ENCODE measurements around the gene KIF2B.
"Not testable (repeated sequence)": the region's sequence is repeated elsewhere in the genome, so short reads cannot be mapped to it uniquely, and the experiment has no call there.

Gene KIF2B, protein sequence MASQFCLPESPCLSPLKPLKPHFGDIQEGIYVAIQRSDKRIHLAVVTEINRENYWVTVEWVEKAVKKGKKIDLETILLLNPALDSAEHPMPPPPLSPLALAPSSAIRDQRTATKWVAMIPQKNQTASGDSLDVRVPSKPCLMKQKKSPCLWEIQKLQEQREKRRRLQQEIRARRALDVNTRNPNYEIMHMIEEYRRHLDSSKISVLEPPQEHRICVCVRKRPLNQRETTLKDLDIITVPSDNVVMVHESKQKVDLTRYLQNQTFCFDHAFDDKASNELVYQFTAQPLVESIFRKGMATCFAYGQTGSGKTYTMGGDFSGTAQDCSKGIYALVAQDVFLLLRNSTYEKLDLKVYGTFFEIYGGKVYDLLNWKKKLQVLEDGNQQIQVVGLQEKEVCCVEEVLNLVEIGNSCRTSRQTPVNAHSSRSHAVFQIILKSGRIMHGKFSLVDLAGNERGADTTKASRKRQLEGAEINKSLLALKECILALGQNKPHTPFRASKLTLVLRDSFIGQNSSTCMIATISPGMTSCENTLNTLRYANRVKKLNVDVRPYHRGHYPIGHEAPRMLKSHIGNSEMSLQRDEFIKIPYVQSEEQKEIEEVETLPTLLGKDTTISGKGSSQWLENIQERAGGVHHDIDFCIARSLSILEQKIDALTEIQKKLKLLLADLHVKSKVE

DNA sequence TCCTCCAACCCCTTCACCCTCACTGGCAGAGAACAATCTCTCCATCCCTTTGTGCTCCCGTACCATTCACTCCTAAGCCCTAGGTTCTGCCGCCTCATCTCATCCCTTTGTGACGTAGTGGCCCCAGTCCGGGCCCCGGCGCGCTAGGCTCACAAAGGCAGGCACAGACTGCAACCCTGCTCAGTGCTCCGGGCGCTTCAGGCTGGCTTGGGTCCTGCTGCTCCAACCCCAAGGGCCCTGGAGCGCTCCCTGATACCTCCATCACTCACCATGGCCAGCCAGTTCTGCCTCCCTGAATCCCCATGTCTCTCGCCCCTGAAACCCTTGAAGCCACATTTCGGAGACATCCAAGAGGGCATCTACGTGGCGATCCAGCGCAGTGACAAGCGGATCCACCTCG is at the start of gene KIF2B:
TSS of gene KIF2B (plus strand) at position 164 of the 400 bp plus-strand sequence. CDS start at position 271, 107 bp downstream.
- in situ Hi-C loops (cut with MboI; ENCODE audit: low sequenced_read_pairs) = no loop called here

- in situ Hi-C loops (cut with MboI; ENCODE audit: low sequenced_read_pairs) = no loop called here
Observed at GRCh38 chr17:53780320-53780719, 42.4 kb upstream of the KIF2B start.

DNA sequence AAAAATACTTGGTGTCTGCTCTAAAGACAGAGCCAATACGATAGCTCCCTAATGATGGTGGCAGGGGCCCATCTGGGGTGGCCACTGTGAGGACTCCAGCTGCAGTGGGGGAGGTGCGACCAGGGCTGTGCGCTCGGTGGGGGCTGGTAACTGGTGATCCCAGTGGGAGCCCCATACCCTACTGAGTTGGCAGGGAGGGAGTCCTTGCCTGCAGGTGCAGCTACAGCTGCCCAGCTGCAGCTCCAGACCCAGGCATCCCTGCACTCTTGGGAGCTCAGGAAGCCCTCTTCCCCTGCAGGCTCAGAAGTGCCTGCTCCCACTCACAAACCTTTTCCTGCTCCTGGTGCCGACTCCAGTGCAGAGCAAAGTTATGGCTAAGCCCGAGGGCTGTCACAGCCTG is 31.2 kb upstream of the KIF2B start:
- in situ Hi-C loops (cut with MboI; ENCODE audit: low sequenced_read_pairs) = no loop called here

GRCh38 chr17:53792451-53792850 is 30.3 kb upstream of the KIF2B start:
- in situ Hi-C loops (cut with MboI; ENCODE audit: low sequenced_read_pairs) = no loop called here

DNA sequence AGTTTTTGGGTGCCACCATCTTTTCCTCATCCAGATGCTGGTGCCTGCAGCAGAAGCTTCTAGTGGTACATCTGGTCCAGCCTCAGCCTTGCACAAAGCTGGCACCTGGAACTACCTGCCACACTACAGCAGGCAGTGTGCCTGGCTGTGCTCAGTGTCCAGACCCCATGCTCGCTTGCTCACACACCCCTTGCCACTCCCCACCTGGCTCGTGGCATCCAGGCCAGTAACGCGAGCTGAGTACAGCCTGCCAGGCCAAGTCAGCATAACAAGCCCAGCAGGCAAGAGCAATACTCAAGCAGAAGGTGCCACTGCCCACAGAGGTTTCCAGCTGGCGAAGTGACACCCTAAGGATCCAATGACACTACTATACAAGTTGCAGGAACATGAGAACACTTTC is 29.7 kb upstream of the KIF2B start:
- in situ Hi-C loops (cut with MboI; ENCODE audit: low sequenced_read_pairs) = no loop called here

- in situ Hi-C loops (cut with MboI; ENCODE audit: low sequenced_read_pairs) = no loop called here
Observed at GRCh38 chr17:53794875-53795274, 27.9 kb upstream of the KIF2B start.

- in situ Hi-C loops (cut with MboI; ENCODE audit: low sequenced_read_pairs) = no loop called here
Observed at GRCh38 chr17:53796642-53797041, 26.1 kb upstream of the KIF2B start.

DNA sequence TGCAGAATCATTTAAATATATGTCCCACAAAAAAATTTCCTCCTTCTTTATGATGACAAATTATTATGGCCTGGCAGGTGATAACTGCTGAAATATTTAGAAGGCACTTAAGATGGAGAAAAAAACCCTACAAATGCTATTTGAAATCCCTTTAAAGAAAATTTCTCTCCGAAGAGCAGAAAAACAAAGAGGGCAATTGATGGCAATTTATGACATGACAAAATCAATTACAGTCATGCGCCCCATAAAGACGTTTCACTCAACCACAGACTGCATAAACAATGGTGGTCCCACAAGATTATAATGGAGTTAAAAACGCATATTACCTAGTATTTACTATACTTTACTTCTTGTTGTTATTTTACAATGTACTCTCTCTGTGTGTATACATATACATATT is 25.2 kb upstream of the KIF2B start:
- in situ Hi-C loops (cut with MboI; ENCODE audit: low sequenced_read_pairs) = no loop called here

- in situ Hi-C loops (cut with MboI; ENCODE audit: low sequenced_read_pairs) = no loop called here
Observed at GRCh38 chr17:53804437-53804836, 18.3 kb upstream of the KIF2B start.

DNA sequence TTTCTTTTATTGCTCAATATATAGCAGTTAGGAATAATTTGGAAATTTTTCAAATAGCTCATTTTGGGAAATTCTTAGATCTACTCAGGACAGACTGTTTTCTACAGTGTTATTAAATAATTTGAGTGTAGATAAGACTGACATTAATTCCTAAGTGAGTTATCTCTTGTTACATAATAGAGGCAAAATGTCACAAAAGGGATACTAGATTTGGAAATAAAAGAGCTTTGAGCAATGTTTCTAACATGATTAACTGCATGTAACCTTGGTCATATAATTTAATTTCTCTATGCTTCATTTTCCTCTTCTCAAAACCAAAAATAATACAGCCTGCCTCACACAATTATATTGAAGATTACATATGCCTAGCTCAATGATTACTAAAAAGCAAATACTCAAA is 16.3 kb upstream of the KIF2B start:
- in situ Hi-C loops (cut with MboI; ENCODE audit: low sequenced_read_pairs) = no loop called here

DNA sequence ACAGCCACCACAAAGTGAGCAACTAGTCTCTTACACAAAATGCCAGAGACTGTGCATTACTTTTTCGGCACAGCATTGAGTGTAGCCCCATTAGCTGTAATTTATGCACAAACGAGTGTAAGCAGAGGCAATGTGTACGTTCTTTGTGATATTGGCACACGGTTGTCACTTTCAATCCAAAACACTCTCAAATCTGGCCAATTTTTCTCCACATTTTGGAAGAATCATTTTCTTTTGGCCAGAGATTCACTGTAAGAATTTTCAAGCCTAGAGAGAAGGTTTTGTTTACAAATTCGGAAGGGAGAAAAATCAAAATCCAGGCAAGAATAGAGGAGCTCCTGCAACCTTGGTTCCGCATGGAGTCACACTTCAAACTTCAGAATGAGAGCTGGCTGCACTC is 15.4 kb upstream of the KIF2B start:
- in situ Hi-C loops (cut with MboI; ENCODE audit: low sequenced_read_pairs) = no loop called here

DNA sequence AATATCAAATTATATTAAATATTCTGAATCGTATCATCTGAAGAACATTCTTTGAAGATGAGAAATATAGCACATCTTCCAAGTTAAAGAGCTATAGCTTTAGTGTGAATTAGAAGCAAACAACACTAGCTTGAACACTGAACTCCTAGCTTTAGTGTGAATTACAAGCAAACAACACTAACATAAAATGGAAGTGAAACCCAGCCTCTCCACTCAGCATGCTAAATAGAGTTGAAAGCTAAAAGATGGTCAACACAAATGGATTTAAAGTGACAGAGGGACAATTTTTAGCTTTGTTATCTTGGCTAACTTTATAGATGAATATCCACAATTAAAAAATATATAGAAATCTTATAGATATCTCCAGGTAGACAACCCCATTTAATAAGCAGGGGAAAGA is 4.5 kb upstream of the KIF2B start:
- in situ Hi-C loops (cut with MboI; ENCODE audit: low sequenced_read_pairs) = no loop called here

DNA sequence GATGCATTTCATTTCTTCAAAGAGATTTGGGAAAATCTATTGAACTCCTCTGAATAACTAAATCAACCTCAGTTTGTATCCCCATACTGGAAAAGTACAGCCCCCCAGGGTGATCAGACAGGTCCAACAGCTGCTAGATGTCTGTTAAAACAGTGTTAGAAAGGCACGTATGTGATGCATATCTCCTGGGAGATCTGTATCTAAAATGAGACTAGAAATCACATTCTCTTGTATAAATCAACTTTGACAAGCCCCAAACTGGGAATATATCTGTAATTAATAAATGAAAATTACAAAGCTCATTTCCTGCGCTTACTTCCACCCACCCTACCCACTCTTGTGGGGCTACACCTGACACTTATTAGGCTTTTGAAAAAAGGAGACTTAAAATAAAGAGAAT is 3.8 kb upstream of the KIF2B start:
- in situ Hi-C loops (cut with MboI; ENCODE audit: low sequenced_read_pairs) = no loop called here

GRCh38 chr17:53819956-53820355 is 2.8 kb upstream of the KIF2B start:
- in situ Hi-C loops (cut with MboI; ENCODE audit: low sequenced_read_pairs) = no loop called here

DNA sequence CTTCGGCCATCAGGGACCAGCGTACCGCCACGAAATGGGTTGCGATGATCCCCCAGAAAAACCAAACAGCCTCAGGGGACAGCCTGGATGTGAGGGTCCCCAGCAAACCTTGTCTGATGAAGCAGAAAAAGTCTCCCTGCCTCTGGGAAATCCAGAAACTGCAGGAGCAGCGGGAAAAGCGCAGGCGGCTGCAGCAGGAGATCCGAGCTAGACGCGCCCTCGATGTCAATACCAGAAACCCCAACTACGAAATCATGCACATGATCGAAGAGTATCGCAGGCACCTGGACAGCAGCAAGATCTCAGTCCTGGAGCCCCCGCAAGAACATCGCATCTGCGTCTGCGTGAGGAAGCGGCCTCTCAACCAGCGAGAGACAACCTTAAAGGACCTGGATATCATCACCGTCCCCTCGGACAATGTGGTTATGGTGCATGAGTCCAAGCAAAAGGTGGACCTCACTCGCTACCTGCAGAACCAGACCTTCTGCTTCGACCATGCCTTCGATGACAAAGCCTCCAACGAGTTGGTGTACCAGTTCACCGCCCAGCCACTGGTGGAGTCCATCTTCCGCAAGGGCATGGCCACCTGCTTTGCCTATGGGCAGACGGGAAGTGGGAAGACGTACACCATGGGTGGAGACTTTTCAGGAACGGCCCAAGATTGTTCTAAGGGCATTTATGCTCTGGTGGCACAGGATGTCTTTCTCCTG is 769 bp downstream of the KIF2B start:
- in situ Hi-C loops (cut with MboI; ENCODE audit: low sequenced_read_pairs) = no loop called here

DNA sequence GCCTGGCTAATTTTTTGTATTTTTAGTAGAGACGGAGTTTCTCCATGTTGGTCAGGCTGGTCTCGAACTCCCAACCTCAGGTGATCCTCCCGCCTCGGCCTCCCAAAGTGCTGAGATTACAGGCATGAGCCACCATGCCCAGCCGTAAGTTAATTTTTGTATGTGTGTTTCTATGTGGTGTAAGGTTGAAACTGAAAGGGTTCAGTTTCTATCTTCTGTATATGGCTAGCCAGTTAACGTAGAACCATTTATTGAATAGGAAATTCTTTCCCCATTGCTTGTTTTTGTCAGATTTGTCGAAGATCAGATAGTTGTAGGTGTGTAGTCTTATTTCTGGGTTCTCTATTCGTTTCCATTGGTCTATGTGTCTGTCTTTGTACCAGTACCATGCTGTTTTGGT is 12.0 kb downstream of the KIF2B start:
- in situ Hi-C loops (cut with MboI; ENCODE audit: low sequenced_read_pairs) = not testable (repeated sequence)

DNA sequence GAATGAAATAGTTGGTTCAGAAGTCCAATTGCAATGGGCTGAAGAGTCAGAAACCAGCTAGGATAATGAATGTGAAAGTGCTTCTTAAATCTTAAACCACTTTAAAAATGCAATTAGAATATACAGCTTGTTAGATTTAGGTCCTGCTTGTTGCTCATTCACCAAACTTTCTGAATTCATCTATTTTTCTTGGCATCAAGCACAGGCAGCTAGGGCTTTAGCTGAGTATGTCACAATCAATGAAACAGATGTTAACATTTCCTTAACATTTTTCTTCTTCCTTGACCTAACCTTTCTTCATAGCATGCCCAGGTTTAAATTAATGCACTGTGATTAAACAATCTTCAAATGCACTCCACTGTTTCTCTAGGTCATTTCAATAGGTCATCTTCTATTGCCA is 14.4 kb downstream of the KIF2B start:
- in situ Hi-C loops (cut with MboI; ENCODE audit: low sequenced_read_pairs) = no loop called here

DNA sequence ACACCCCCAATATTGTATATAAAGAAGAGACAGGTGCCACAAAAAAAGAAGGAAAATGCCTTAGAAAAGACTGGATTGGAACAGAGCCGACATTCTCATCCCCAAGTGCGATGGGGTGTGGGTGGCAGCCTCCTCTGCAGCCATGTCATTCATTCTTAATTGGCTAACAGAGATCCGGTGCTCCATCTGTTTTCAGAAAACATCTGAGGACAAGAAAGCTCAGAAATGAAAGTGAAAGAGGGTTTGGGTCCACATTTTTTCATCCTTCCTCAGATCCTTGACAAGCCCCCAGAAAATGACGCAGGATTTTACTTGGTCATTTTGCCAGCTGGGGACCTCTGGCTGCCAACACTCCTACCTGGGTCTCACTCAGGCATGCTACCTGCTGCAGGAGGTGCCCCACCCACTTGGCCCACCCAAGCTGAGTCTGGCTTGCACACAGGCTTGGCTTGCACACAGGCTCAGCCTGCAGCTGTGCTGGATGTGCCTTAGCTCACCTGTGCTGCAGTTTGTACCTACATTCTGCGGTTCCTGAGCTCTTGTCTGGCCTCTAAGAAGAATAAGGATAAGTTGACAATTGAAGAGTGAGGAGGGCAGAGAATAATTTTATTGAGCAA is 21.9 kb downstream of the KIF2B start:
- in situ Hi-C loops (cut with MboI; ENCODE audit: low sequenced_read_pairs) = no loop called here

DNA sequence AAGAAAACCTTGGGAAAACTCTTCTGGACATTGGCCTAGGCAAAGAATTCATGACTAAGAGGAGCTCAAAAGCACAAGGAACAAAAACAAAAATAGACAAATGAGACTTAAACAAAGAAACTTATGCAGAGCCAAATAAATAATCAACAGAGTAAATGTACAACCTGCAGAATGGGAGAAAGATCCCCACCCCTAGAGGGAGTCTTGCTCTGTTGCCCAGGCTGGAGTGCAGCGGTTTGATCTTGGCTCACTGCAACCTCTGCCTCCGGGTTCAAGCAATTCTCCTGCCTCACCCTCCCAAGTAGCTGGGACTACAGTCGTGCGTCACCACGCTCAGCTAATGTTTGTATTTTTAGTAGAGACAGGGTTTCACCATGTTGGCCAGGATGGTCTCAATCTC is 48.4 kb downstream of the KIF2B start:
- in situ Hi-C loops (cut with MboI; ENCODE audit: low sequenced_read_pairs) = not testable (repeated sequence)

Measured in HL-60/S4 (cell line).